Measurements from ENCODE around the gene ETV3. TPM values are rescaled to one million over a fixed set of nuclear protein-coding genes. Genes with fewer than 3 reads are reported as not detected.

The ETV3 gene
- total and polyA plus RNA-seq, 12 donors = 3.7 to 27.5 (median 20.1) TPM

- ATAC-seq = no peak
- Histone ChIP-seq H3K27me3 (no peaks in the 10 kb centered on the region), H3K4me1 (peaks cover 0 to 10% (median 0%) of the 10 kb centered on the region in 9 donors), H3K4me3 (no peak overlapping the region), H3K9me3 (no peaks in the 10 kb centered on the region), H3K27ac (no peak overlapping the region), H3K36me3 (no peaks in the 10 kb centered on the region)
- no peak for TF ChIP-seq CTCF (IDR thresholded peaks at IDR 0.05)
- no peak for DNase-seq
- WGBS, 2 donors = 81 to 90% methylated on average over 1 of the region's 1 CpG
- intact Hi-C loops (cut with DNase I) = no loop called here
These were observed 8.8 kb upstream of the ETV3 start for GRCh38 chr1:157147037-157147436.

GRCh38 chr1:157146244-157146643 is 8.0 kb upstream of the ETV3 start:
- Histone ChIP-seq H3K27me3 (no peaks in the 10 kb centered on the region), H3K27ac (no peak overlapping the region), H3K4me3 (no peak overlapping the region), H3K9me3 (no peaks in the 10 kb centered on the region), H3K36me3 (no peaks in the 10 kb centered on the region), H3K4me1 (peaks cover 0 to 10% (median 0%) of the 10 kb centered on the region in 9 donors)
- WGBS, 2 donors = 76 to 84% methylated on average over 3 of the region's 3 CpGs
- intact Hi-C loops (cut with DNase I) = no loop called here
- no peak for ATAC-seq
- TF ChIP-seq CTCF (IDR thresholded peaks at IDR 0.05) = no peak
- no peak for DNase-seq

- ATAC-seq = no peak
- intact Hi-C loops (cut with DNase I) = no loop called here
- 91 to 95% methylated on average over 1 of the region's 1 CpG for WGBS, 2 donors
These were observed 6.9 kb upstream of the ETV3 start for GRCh38 chr1:157145076-157145475.

GRCh38 chr1:157144509-157144908 is 6.3 kb upstream of the ETV3 start:
- H3K4me1 ChIP-seq = peaks cover 0 to 10% (median 0%) of the 10 kb centered on the region in 9 donors
- H3K9me3 ChIP-seq = no peaks in the 10 kb centered on the region
- no peaks in the 10 kb centered on the region for H3K36me3 ChIP-seq
- 78 to 81% methylated on average over 1 of the region's 1 CpG for WGBS, 2 donors
- ATAC-seq = no peak
- H3K27me3 ChIP-seq = no peaks in the 10 kb centered on the region
- DNase-seq = no peak
- no peak overlapping the region for H3K4me3 ChIP-seq
- no peak for TF ChIP-seq CTCF (IDR thresholded peaks at IDR 0.05)
- intact Hi-C loops (cut with DNase I) = no loop called here
- H3K27ac ChIP-seq = no peak overlapping the region

More at GRCh38 chr1:157145076-157145475, 6.9 kb upstream of the ETV3 start:
- Histone ChIP-seq H3K9me3 (no peaks in the 10 kb centered on the region), H3K4me3 (no peak overlapping the region), H3K27me3 (no peaks in the 10 kb centered on the region), H3K27ac (no peak overlapping the region), H3K36me3 (no peaks in the 10 kb centered on the region), H3K4me1 (peaks cover 0 to 10% (median 0%) of the 10 kb centered on the region in 9 donors)
- DNase-seq = no peak
- no peak for TF ChIP-seq CTCF (IDR thresholded peaks at IDR 0.05)

All from heart right ventricle (tissue), 16 donors.